Activated naive CD4-positive, alpha-beta T cell treated with anti-CD3 and anti-CD28 coated beads, Interleukin-2, amount 50 U/mL, for 24 hours (primary cell): Measurements from ENCODE around the gene TCOF1.
A peak's percentile ranks its signal among the peaks of the same experiment; 100 is the strongest.

Experiments
- H3K27ac Mint-ChIP-seq: one replicate; pipeline ENCODE4 v1.8.0; 2021; ENCODE audit warnings: mild to moderate bottlenecking, mixed read lengths
- H3K27me3 Mint-ChIP-seq: one replicate; pipeline ENCODE4 v1.8.0; 2021; ENCODE audit warnings: mixed read lengths
- H3K36me3 Mint-ChIP-seq: one replicate; pipeline ENCODE4 v1.8.0; 2021; ENCODE audit warnings: mixed read lengths
- H3K4me1 Mint-ChIP-seq: one replicate; pipeline ENCODE4 v1.8.0; 2021; ENCODE audit warnings: mixed read lengths
- H3K4me3 Mint-ChIP-seq: one replicate; pipeline ENCODE4 v1.8.0; 2021; ENCODE audit warnings: mild to moderate bottlenecking, mixed read lengths
- H3K9me3 Mint-ChIP-seq: one replicate; pipeline ENCODE4 v1.8.0; 2021; ENCODE audit warnings: mixed read lengths

The TCOF1 gene

DNA sequence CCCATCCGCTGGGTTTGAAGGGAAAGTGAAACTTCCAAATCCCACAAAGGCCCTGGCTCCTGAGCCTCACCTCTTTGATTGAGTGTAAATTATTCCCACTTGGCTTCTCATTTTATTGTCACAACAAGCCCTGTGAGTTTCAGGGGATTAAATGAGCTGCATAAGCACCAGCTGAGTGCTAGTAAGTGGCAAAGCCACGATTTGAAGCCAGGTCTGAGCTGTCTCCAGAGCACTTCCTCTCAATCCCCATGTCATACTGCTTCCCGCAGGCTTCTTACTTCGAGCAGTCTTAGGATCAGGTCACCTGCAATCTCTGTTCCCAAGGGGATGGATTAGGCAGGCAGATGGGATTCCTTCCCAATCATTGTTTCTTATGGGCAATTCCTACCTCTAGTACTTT lies 74.1 kb downstream of the TCOF1 start:
- peaks cover 7% of the 10 kb centered on the region for H3K4me1 Mint-ChIP-seq
- no peak overlapping the region for H3K27ac Mint-ChIP-seq
- H3K4me3 Mint-ChIP-seq, result no peak overlapping the region
- H3K9me3 Mint-ChIP-seq, result no peaks in the 10 kb centered on the region
- no peaks in the 10 kb centered on the region for H3K36me3 Mint-ChIP-seq
- no peaks in the 10 kb centered on the region for H3K27me3 Mint-ChIP-seq

DNA sequence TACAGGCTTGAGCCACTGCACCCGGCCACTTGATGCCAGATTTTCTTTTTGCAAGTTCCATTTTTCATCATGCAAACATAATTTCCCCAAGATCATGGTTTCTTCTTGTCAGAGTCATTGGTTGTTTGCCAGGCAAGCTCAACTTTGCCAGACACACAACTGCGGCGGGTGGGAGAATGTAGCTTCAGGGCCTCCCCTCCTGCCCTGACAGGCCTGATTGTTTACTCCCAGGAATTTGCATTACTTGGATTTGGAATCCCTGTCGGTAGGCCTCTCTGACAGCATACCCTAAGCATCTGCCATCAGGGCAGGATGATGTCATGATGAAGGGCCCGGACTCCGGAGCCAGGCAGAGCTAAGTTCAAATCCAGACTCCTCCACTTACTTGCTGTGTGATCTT lies 77.0 kb downstream of the TCOF1 start:
- Mint-ChIP-seq H3K4me3 (no peak overlapping the region), H3K9me3 (no peaks in the 10 kb centered on the region), H3K27ac (no peak overlapping the region), H3K27me3 (no peaks in the 10 kb centered on the region), H3K4me1 (peaks cover 7% of the 10 kb centered on the region), H3K36me3 (no peaks in the 10 kb centered on the region)

DNA sequence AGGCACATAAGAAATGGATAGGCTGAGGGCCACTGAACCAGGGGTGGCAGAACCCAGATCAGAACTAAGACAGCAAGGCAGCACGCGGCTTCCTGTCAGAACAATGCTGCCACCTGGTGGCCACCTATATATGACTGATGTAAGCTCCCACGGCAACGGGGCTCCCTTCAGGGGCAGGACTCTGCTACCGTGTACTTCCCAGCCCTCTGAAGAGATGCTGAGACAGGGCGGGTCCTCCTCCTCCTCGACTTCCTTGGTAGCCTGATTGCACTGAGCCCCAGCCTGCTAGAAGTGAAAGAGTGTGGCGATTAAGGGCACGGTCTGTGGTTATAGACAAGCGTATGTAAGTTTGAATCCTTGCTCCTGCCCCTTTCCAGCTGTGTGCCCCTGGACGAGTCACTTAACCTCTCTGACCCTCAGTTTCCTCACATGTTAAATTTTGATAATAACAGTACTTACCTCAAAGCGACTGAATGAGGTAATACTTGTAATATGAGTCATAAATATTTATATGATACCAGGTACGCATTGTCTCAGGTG lies 78.7 kb downstream of the TCOF1 start:
- Mint-ChIP-seq H3K27ac (peak overlapping the region; percentile 84), H3K9me3 (no peaks in the 10 kb centered on the region), H3K4me1 (peaks cover 7% of the 10 kb centered on the region), H3K27me3 (no peaks in the 10 kb centered on the region), H3K36me3 (no peaks in the 10 kb centered on the region), H3K4me3 (no peak overlapping the region)

DNA sequence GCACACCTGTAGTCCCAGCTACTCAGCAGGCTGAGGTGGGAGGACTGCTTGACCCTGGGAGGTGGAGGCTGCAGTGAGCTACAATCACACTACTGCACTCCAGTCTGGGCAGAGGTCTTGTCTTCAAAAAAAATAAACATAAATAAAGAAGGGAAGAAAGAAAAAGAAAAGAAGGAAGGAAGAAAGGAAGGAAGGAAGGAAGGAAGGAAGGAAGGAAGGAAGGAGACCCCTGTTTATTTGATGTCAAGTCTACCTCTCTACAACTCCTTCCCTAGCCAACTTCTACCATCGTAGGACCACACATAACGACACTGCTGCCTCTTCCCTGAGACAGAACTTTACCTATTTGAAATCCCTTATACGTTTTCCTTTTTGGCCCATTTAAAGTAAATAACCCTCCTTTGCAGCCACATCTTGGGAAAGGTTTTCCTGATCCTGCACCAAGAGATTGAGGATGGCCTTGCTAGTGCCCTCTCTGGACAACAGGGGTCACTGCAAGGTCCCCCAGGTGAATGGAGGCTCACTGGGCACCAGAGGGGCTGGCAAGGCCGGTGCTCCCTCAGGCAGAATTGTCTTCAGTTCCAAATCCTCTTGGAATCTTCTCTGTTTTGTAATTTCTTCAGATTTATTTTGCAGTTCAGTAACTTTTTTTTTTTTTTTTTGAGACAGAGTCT lies 81.5 kb downstream of the TCOF1 start:
- no peak overlapping the region for H3K27ac Mint-ChIP-seq
- no peak overlapping the region for H3K4me3 Mint-ChIP-seq
- peaks cover 4% of the 10 kb centered on the region for H3K36me3 Mint-ChIP-seq
- H3K9me3 Mint-ChIP-seq, result no peaks in the 10 kb centered on the region
- H3K4me1 Mint-ChIP-seq, result peaks cover 15% of the 10 kb centered on the region
- H3K27me3 Mint-ChIP-seq, result no peaks in the 10 kb centered on the region

DNA sequence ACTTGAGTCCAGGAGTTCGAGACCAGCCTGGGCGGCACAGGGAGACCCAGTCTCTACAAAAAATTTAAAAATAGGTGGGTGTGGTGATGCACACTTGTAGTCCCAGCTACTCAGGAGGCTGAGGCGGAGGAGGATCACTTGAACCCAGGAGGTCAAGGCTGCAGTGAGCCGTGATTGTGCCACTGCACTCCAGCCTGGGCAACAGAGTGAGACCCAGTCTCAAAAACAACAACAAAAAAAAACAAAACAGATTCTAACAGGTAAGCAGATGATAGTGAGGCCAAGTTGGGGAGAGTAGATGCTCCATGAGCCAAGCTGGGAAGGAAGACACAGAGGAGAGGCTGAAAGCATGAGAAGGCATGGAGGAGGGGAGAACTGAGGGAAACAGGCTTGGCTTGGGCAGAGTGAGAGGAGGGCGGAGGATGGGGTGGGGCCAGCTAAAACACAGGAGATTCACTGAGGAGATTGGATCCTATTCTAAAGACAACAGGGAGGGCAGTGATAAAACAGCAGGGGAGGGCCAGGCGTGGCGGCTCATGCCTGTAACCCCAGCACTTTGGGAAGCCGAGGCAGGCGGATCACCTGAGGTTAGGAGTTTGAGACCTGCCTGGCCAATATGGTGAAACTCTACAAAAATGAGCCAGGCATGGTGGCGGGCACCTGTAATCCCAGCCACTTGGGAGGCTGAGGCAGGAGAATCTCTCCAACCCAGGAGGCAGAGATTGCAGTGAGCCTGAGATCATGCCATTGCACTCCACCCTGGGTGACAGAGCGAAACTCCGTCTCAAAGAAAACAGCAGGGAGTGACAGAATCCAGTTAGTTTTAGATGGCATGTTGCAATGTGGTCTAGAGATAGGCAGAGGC lies 83.7 kb downstream of the TCOF1 start:
- H3K27me3 Mint-ChIP-seq, result no peaks in the 10 kb centered on the region
- H3K9me3 Mint-ChIP-seq, result no peaks in the 10 kb centered on the region
- H3K4me1 Mint-ChIP-seq, result peaks cover 18% of the 10 kb centered on the region
- peak overlapping the region; percentile 33 for H3K27ac Mint-ChIP-seq
- H3K4me3 Mint-ChIP-seq, result no peak overlapping the region
- peaks cover 10% of the 10 kb centered on the region for H3K36me3 Mint-ChIP-seq

DNA sequence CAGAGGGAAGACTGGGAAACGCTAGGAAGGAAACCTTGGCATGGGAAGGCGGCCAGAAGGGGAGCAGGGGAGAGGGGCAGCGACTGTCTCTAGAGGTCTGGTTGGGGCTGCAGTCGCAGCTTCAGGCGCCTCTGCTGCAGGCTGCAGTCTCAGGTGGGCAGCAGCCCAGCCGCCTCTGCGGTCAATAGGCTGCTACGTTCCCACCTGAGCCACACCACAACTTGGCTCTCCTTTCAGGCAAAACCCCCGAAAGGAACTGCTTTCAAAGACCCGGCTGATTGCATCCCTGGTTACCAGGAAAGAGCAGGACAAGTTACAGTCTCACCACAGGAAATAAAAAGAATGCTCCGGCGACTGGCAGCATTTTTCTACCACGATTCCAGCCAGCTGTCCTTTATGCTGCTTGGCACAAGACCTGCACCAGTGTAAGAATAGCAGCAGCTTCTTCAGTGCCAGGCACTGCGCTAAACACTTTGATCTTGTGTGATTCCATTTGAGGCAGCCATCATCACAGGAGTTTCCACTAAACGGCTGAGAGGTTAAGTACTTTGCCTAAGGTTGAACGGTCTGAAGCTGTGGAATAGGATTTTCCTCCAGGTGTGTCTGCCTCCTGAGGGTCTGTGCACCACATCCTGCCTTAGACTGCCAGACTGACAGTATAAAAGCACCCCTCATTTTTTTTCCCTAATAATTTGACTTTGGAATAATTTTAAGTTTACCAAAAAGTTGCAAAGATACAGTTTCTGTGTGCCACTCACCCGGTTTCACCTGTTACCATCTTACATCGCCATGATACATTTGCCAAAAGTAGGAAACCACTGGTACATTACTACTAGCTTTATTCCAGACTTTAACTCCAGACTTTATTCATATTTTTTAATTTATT lies 84.6 kb downstream of the TCOF1 start:
- Mint-ChIP-seq H3K9me3 (no peaks in the 10 kb centered on the region), H3K4me1 (peaks cover 24% of the 10 kb centered on the region), H3K4me3 (no peak overlapping the region), H3K36me3 (peaks cover 17% of the 10 kb centered on the region), H3K27ac (peak overlapping the region; percentile 68), H3K27me3 (no peaks in the 10 kb centered on the region)

DNA sequence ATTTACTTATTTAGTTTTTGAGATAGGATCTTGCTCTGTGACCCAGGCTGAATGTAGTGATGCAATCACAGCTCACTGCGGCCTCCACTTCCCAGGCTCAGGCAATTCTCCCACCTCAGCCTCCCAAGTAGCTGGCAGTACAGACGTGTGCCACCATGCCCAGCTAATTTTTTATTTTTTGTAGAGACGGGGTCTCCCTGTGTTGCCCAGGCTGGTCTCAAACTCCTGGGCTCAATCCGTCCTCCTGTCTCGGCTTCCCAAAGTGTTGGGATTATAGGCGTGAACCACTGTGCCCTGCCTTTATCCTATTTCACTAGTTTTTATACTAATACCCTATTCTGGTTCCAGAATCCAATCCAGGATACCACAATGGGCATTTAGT lies 85.2 kb downstream of the TCOF1 start:
- Mint-ChIP-seq H3K4me1 (peaks cover 29% of the 10 kb centered on the region), H3K4me3 (no peak overlapping the region), H3K27me3 (no peaks in the 10 kb centered on the region), H3K9me3 (no peaks in the 10 kb centered on the region), H3K36me3 (peaks cover 23% of the 10 kb centered on the region), H3K27ac (peak overlapping the region; percentile 74)

GRCh38 chr5:150443242-150444075 lies 86.0 kb downstream of the TCOF1 start:
- peak overlapping the region; percentile 1 for H3K4me3 Mint-ChIP-seq
- peaks cover 31% of the 10 kb centered on the region for H3K36me3 Mint-ChIP-seq
- H3K27me3 Mint-ChIP-seq, result no peaks in the 10 kb centered on the region
- H3K4me1 Mint-ChIP-seq, result peaks cover 36% of the 10 kb centered on the region
- H3K9me3 Mint-ChIP-seq, result no peaks in the 10 kb centered on the region
- H3K27ac Mint-ChIP-seq, result peak overlapping the region; percentile 77

- no peaks in the 10 kb centered on the region for H3K27me3 Mint-ChIP-seq
- H3K4me3 Mint-ChIP-seq, result peak overlapping the region; percentile 28
- H3K36me3 Mint-ChIP-seq, result peaks cover 40% of the 10 kb centered on the region
- H3K9me3 Mint-ChIP-seq, result no peaks in the 10 kb centered on the region
- H3K4me1 Mint-ChIP-seq, result peaks cover 36% of the 10 kb centered on the region
- peak overlapping the region; percentile 95 for H3K27ac Mint-ChIP-seq
Observed at GRCh38 chr5:150444770-150445169, 87.3 kb downstream of the TCOF1 start.

GRCh38 chr5:150446088-150446487 lies 88.6 kb downstream of the TCOF1 start:
- Mint-ChIP-seq H3K36me3 (peaks cover 40% of the 10 kb centered on the region), H3K27me3 (no peaks in the 10 kb centered on the region), H3K4me1 (peaks cover 36% of the 10 kb centered on the region), H3K4me3 (peak overlapping the region; percentile 98), H3K9me3 (no peaks in the 10 kb centered on the region), H3K27ac (peak overlapping the region; percentile 100)

DNA sequence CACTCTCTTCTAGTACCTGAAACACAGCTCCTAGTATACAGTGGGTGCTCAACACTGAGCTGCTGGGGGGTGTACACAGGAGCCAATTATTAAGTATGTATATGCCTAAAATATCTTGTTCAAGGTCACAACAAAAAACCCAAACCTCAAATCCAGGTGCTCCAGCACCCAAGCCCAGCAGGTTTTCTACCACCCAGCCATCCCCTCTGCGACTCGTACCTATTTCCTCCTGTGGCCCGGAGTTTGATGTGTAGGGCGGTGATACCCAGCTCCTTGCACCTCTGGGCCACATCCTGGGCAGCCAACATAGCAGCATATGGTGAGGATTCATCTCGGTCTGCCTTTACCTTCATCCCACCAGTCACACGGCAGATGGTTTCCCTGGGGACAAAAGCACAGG lies 89.1 kb downstream of the TCOF1 start:
- H3K4me1 Mint-ChIP-seq, result peaks cover 36% of the 10 kb centered on the region
- no peaks in the 10 kb centered on the region for H3K27me3 Mint-ChIP-seq
- H3K36me3 Mint-ChIP-seq, result peaks cover 40% of the 10 kb centered on the region
- no peaks in the 10 kb centered on the region for H3K9me3 Mint-ChIP-seq
- H3K4me3 Mint-ChIP-seq, result peak overlapping the region; percentile 98
- H3K27ac Mint-ChIP-seq, result peak overlapping the region; percentile 100

GRCh38 chr5:150447188-150447587 lies 89.7 kb downstream of the TCOF1 start:
- no peaks in the 10 kb centered on the region for H3K27me3 Mint-ChIP-seq
- H3K4me1 Mint-ChIP-seq, result peaks cover 36% of the 10 kb centered on the region
- H3K4me3 Mint-ChIP-seq, result peak overlapping the region; percentile 98
- H3K27ac Mint-ChIP-seq, result peak overlapping the region; percentile 100
- peaks cover 40% of the 10 kb centered on the region for H3K36me3 Mint-ChIP-seq
- H3K9me3 Mint-ChIP-seq, result no peaks in the 10 kb centered on the region

GRCh38 chr5:150448334-150448733 lies 90.8 kb downstream of the TCOF1 start:
- Mint-ChIP-seq H3K4me3 (peak overlapping the region; percentile 98), H3K27ac (peak overlapping the region; percentile 100), H3K27me3 (no peaks in the 10 kb centered on the region), H3K36me3 (peaks cover 39% of the 10 kb centered on the region), H3K9me3 (no peaks in the 10 kb centered on the region), H3K4me1 (peaks cover 33% of the 10 kb centered on the region)

GRCh38 chr5:150448952-150449516 lies 91.5 kb downstream of the TCOF1 start:
- peak overlapping the region; percentile 98 for H3K4me3 Mint-ChIP-seq
- H3K36me3 Mint-ChIP-seq, result peaks cover 35% of the 10 kb centered on the region
- no peaks in the 10 kb centered on the region for H3K9me3 Mint-ChIP-seq
- peaks cover 28% of the 10 kb centered on the region for H3K4me1 Mint-ChIP-seq
- H3K27ac Mint-ChIP-seq, result peak overlapping the region; percentile 100
- no peaks in the 10 kb centered on the region for H3K27me3 Mint-ChIP-seq
